NCI-H2196 treated with DMSO at 0.1 percent for 48 hours (cell line): Measurements from ENCODE around the gene NIF3L1.
"Not testable (repeated sequence)": the region's sequence is repeated elsewhere in the genome, so short reads cannot be mapped to it uniquely, and the experiment has no call there.

ENCODE experiments used
- DNase-seq: peaks from one replicate; lab custom pipeline; 2025; ENCODE audit not compliant: unreplicated experiment; lab: John Stamatoyannopoulos, UW

Gene NIF3L1

DNA sequence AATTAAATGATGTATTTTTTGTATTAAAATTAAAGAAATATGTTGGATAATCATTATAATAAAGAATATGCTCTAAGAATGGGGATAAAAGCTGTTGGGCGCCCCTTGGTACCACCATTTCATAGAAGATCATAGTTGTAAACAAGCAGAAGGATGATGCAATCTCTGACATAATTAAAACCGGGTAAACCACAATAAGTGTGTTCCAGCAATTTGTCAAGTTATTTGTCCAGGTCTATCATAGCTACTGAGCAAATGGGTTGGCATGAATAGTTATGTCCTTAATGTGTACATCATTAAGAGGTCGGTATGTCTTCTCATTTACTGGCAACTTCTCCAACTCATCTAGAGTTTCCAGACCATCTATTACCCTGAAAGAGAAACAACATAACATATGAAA, 18.0 kb upstream of the NIF3L1 start:
- DNase-seq, result no peak

GRCh38 chr2:200873560-200873959, 15.6 kb upstream of the NIF3L1 start:
- no peak for DNase-seq

- no peak for DNase-seq
These were observed 11.7 kb upstream of the NIF3L1 start for GRCh38 chr2:200877443-200877842.

DNA sequence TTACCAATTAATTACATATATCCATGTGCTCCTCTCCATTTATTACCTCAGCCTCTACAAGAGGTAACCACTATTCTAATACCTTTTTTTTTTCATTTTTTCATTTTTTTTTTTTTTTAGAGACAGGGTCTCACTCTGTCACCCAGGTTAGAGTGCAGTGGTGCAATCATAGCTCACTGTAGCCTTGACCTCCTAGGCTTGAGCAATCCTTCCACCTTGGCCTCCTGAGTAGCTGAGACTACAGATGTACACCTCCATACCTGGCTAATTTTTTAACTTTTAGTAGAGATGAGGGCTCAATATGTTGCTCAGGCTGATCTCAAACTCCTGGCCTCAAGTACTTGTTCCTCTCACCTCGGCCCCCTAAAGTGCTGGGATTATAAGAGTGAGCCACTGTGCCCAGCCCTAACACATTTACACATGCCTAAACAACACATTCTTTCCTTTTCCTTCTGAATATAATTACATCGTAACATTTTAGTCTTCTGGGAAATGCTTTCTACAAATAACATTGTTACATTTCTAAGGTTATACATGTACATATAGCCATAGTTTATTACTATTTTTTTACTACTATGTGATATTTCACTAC, 10.8 kb upstream of the NIF3L1 start:
- no peak for DNase-seq

DNA sequence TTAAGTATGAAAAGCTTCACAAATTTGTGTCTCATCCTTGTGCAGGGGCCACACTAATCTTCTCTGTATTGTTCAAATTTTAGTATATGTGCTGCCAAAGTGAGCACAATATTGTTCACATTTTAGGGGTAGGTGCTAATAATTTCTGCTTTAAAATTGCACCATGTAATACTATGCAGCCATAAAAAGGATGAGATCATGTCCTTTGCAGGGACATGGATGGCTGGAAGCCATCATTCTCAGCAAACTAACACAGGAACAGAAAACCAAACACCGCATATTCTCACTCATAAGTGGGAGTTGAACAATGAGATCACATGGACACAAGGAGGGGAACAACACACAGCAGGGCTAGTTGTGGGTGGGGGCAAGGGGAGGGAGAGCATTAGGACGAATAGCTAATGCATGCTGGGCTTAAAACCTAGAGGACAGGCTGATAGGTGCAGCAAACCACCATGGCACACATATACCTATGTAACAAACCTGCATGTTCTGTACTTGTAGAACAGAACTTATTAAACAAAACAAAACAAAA, 7.4 kb upstream of the NIF3L1 start:
- not testable (repeated sequence) for DNase-seq

- DNase-seq, result no peak
These were observed 10.3 kb downstream of the NIF3L1 start for GRCh38 chr2:200899482-200899881.

- DNase-seq, result peak; percentile 86
These were observed 12.4 kb downstream of the NIF3L1 start for GRCh38 chr2:200901459-200902072.

DNA sequence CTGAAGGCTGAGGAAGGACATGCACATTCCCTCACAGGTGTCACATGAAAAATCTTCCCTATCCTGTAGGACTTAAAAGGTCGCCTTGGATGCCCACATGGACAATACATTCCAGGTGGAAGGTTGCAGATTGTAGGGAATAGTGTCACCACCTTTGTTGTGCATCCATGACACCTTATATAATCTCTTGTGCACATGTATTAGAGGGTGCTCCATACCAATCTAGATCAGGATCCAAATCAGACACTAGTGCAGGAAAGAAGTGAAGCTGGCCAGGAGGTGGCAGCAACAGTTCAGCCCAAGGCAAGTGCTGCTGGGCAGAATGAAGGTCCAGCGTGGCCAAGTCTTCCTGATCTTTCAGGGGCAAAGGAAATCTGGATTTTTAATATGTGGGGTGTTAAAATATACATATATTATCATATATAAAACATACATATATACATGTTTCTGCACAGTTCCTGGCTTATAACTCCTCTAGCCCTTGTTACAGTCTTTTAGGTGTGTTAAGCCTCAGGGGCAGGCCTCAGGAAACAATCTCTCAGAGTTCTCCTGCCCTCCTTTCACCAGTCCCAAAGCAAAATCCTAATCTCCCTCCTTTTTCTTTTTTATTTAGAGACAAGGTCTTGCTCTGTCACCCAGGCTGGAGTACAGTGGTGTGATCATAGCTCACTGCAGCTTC, 16.6 kb downstream of the NIF3L1 start:
- DNase-seq, result peak; percentile 62

- no peak for DNase-seq
These were observed 20.8 kb downstream of the NIF3L1 start for GRCh38 chr2:200909958-200910357.

DNA sequence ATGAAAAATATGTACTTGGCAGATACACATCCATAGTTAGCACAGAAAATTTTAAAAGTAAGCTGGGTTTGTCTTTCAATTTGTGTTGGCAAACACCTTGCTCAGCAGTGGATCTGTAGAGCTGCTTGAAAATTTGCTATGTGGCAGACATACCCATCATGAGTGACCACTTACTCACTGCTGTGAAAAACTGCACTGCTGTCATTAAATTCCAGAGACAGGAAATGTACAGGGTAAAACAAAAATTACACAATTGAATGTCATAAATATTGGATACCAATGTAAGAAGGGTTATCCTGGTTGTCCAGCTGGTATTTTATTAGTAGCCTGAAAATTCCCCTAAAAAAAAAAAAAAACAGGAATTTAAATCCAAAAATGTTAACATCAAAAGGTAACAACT, 24.5 kb downstream of the NIF3L1 start:
- no peak for DNase-seq

GRCh38 chr2:200922439-200922838, 33.3 kb downstream of the NIF3L1 start:
- no peak for DNase-seq

DNA sequence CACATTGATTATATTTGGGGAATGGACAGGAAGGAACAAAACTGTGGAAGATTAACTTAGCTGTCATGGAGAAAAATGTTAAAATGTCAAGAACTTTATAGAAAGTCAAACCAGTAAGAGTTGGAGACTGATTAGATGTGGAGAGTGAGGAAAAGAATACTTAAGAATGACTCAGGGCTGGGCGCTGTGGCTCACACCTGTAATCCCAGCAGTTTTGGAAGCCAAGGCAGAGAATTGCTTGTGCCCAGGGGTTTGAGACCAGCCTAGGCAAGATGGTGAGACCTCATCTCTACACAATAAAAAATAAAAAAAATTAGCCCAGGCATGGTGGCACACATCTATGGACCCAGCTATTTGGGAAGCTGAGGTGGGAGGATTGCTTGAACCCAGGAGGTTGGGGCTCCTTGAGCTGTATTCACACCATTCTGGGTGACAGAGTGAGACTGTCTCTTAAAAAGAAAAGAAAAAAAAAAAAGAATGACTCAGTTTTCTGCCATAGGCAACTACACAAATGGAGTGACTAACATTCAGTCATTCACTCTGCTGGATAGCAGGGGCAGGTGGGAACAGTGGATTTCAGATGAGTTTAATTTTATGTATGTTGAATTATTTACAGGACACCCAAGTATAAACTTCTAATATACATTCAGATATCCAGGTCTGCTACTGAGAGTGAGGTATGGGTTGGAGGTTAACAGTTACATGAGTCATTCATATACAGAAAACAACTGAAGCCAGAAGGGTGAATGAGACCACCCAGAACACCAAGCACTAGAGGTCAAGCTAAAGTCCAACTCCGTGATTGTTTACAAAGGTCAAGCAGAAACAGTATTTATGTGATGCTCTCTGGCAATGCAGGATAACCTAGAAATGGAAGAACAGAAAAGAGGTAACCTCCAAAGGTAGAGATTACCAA, 40.4 kb downstream of the NIF3L1 start:
- no peak for DNase-seq

GRCh38 chr2:200930947-200931626, 41.9 kb downstream of the NIF3L1 start:
- no peak for DNase-seq

- DNase-seq, result no peak
These were observed 50.7 kb downstream of the NIF3L1 start for GRCh38 chr2:200939832-200940231.

DNA sequence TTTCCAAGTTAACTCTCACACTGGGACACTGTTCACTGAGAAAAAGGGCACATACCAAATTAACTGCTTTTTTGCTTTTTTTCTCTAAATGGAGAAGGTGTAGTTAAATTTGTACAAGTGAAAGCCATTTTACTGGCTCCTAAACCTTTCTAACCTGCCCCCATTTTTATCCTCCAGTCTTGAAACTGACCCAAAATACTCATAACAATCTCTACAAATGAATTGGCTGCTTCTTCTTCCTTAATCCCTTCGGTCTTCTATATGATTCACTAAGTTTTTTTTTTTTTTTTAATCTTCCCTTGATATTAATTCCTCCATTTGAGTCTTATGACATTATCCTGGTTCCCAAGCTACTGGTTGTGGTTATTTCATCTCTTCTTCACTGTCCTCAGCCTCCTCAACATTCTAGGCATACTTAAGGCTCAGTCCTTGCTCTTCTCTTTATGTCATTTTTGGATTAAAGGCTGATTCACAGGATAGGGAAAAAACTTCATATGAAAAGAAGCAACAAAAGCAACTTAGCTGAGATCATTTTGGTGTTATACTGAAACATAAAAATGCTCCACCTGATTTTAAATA, 54.4 kb downstream of the NIF3L1 start:
- DNase-seq, result no peak

- no peak for DNase-seq
These were observed 55.6 kb downstream of the NIF3L1 start for GRCh38 chr2:200944467-200945394.

- no peak for DNase-seq
These were observed 56.2 kb downstream of the NIF3L1 start for GRCh38 chr2:200945395-200945729.

DNA sequence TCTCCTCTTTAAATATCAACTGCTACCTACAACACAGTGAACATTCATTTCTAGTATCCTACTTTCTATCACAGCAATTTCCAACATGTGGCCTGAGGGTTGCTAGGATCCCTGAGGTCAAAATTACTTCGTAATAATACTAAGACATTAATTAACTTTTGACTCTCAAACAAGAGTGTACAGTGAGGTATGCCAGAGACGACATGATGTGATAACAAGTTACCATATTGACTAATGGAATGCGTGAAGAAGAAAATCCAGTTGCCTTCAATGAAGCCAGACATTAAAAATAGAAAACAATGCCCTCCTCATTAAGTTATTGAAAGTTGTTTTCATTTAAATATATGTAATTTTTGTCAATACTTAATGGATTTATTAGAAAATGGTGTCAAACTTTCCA, 61.2 kb downstream of the NIF3L1 start:
- DNase-seq, result no peak
